Natural killer cell (primary cell): ENCODE measurements around the gene NOL4. TPM values are rescaled to one million over a fixed set of nuclear protein-coding genes. Genes with fewer than 3 reads are reported as not detected.

Source experiments
- ATAC-seq, 3 donors: fragments of 150-1000 bp in 2 of 3; fragments of 200-7000 bp in 1 of 3; cut with Tn5 transposase; 1 replicate in 1 of 3; 2 replicates in 2 of 3; pipeline ENCODE4 v1.10.0; 2021; ENCODE audit warnings: mild to moderate bottlenecking in 2 of 3, moderate library complexity in 2 of 3
- DNase-seq, 2 donors: peaks; one replicate each; pipeline versions ENCODE4 v3.0.0 to v3.0.0-alpha.2; 2013 to 2021; ENCODE audit warnings: mixed read lengths in 1 of 2
- H3K27ac ChIP-seq: one replicate; pipeline ENCODE4 v1.5.1; 2013; ENCODE audit warnings: mild to moderate bottlenecking, low read length
- H3K27me3 ChIP-seq: one replicate; pipeline ENCODE4 v1.6.1; 2013; ENCODE audit warnings: low read length; ENCODE audit not compliant: control insufficient read depth, insufficient read depth
- H3K36me3 ChIP-seq: one replicate; pipeline ENCODE4 v1.6.1; 2013; ENCODE audit warnings: low read length; ENCODE audit not compliant: control insufficient read depth, insufficient read depth
- H3K4me1 ChIP-seq: one replicate; pipeline ENCODE4 v1.6.1; 2013; ENCODE audit warnings: low read length; ENCODE audit not compliant: control insufficient read depth, insufficient read depth
- H3K4me3 ChIP-seq: one replicate; pipeline ENCODE4 v1.5.1; 2013; ENCODE audit warnings: low read length
- H3K9me3 ChIP-seq: one replicate; pipeline ENCODE4 v1.6.1; 2013; ENCODE audit warnings: low read length; ENCODE audit not compliant: control insufficient read depth, insufficient read depth
- H3K27ac Mint-ChIP-seq, 2 donors: one replicate each; pipeline ENCODE4 v1.8.0; 2022; ENCODE audit warnings: mild to moderate bottlenecking in 2 of 2, mixed read lengths in 2 of 2, moderate library complexity in 1 of 2
- H3K27me3 Mint-ChIP-seq, 2 donors: one replicate each; pipeline ENCODE4 v1.8.0; 2022; ENCODE audit warnings: low read depth in 2 of 2, mixed read lengths in 2 of 2
- H3K36me3 Mint-ChIP-seq: one replicate; pipeline ENCODE4 v1.8.0; 2022; ENCODE audit warnings: mixed read lengths
- H3K4me1 Mint-ChIP-seq, 2 donors: one replicate each; pipeline ENCODE4 v1.8.0; 2022; ENCODE audit warnings: mixed read lengths in 2 of 2
- H3K4me3 Mint-ChIP-seq: one replicate; pipeline ENCODE4 v1.8.0; 2022; ENCODE audit warnings: mild to moderate bottlenecking, moderate library complexity, mixed read lengths
- H3K9me3 Mint-ChIP-seq, 2 donors: one replicate each; pipeline ENCODE4 v1.8.0; 2022; ENCODE audit warnings: mixed read lengths in 2 of 2
- WGBS: methylation state at CpG from one replicate; pipeline ENCODE4 v1.1.7; 2013; ENCODE audit warnings: missing lambda C conversion rate; ENCODE audit not compliant: insufficient coverage; 5-methylcytosine and 5-hydroxymethylcytosine counted together
- intact Hi-C: fragments of 100-400 bp; cut with micrococcal nuclease; formaldehyde crosslinking; loops from one replicate; pipeline ENCODE4 v1.14.2; 2022
- total RNA-seq, 4 donors: library from RNA; stranded (reverse); fragments of 120-200 nt in 1 of 4; gene quantifications; one replicate each; pipeline versions ENCODE4 v1.2.3 to v1.2.4, GENCODE V29; 2013 to 2022
- TF ChIP-seq, protein P1 (sequence below): fragments of 200-600 bp; IDR thresholded peaks from one replicate; pipeline ENCODE4 v1.8.0; 2022; ENCODE audit warnings: antibody characterized with exemption

NOL4 gene
- total RNA-seq, 3 donors from 2014 or later (not counting 1 experiment from before 2014, with no cell fraction given), result not detected

DNA sequence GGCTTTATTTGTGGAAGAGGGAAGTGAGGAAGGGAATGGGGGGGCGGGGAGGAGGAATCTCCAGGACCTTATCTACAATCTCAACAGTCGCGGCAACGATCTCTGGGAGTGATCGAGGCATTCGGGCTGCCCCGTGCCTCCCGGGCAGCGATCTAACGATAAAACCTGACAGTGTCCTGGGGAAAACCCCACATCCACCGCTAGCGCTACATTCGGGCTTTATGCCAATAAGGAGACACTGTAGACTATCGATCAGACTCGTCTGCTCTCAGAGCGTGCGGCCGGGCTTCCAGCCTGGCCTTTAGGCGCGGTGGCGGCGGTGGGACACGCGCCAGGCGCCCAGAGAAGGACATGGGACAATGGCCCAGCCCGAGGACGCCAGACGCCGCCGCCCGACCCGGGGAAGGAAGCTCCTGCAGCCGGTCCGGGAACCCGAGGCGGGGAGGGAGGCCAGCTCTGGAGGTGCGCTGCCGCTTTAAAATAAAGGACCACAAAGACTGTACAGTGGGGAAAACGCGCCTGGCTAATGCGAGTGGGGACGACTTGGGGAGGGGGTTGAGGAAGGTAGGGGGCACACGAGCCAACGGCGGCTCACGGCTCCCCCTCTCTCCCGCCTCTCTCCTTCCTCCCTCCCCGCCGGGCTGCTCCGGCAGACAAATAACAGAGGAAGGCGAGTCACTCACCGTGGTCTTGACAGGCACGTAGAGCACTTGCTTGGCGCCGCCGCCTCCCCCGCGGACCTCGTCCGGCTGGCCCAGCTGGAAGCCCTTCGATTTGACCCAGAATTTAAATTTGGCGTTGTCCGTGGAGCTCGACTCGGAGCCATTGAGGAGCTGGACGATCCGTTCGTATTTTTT, 2.2 kb downstream of the NOL4 start:
- TF ChIP-seq, protein P1, sequence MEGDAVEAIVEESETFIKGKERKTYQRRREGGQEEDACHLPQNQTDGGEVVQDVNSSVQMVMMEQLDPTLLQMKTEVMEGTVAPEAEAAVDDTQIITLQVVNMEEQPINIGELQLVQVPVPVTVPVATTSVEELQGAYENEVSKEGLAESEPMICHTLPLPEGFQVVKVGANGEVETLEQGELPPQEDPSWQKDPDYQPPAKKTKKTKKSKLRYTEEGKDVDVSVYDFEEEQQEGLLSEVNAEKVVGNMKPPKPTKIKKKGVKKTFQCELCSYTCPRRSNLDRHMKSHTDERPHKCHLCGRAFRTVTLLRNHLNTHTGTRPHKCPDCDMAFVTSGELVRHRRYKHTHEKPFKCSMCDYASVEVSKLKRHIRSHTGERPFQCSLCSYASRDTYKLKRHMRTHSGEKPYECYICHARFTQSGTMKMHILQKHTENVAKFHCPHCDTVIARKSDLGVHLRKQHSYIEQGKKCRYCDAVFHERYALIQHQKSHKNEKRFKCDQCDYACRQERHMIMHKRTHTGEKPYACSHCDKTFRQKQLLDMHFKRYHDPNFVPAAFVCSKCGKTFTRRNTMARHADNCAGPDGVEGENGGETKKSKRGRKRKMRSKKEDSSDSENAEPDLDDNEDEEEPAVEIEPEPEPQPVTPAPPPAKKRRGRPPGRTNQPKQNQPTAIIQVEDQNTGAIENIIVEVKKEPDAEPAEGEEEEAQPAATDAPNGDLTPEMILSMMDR, result no peak
- Mint-ChIP-seq H3K27me3 (peaks cover 27 to 32% of the 10 kb centered on the region in 2 donors), H3K36me3 (no peaks in the 10 kb centered on the region), H3K9me3 (no peaks in the 10 kb centered on the region), H3K4me3 (no peak overlapping the region), H3K27ac (no peak overlapping the region), H3K4me1 (no peaks in the 10 kb centered on the region)
- Histone ChIP-seq H3K4me1 (no peaks in the 10 kb centered on the region), H3K36me3 (no peaks in the 10 kb centered on the region), H3K4me3 (no peak overlapping the region), H3K9me3 (peaks cover 8% of the 10 kb centered on the region), H3K27ac (no peak overlapping the region), H3K27me3 (peaks cover 23% of the 10 kb centered on the region)
- ATAC-seq, result no peak
- no peak for DNase-seq
- WGBS, result 3% methylated on average over 65 of the region's 68 CpGs
- intact Hi-C loops, result no loop called here

DNA sequence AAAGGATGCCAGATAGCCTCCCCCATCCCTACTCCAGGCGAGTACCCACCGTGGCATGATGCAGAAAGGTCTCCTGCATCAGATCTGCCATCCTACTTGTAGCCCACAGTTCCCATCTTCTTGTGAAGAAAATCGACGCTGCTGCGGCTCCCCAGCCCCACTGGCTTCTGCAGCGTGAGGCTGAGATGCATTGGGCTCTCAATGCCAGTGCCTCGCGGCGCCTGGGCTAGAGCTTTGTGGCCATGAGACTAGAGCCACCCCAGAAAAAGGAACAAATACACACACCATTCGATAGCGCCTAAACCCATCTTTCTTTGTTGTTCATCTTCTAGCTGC, 2.8 kb downstream of the NOL4 start:
- Mint-ChIP-seq H3K4me1 (no peaks in the 10 kb centered on the region), H3K27ac (no peak overlapping the region), H3K27me3 (peaks cover 27 to 32% of the 10 kb centered on the region in 2 donors), H3K36me3 (no peaks in the 10 kb centered on the region), H3K4me3 (no peak overlapping the region), H3K9me3 (no peaks in the 10 kb centered on the region)
- DNase-seq (no peak), ATAC-seq (no peak)
- no peak overlapping the region for H3K4me3 ChIP-seq
- no peaks in the 10 kb centered on the region for H3K4me1 ChIP-seq
- H3K27me3 ChIP-seq, result peaks cover 23% of the 10 kb centered on the region
- H3K27ac ChIP-seq, result no peak overlapping the region
- 5% methylated on average over 9 of the region's 11 CpGs for WGBS
- intact Hi-C loops, result no loop called here
- H3K9me3 ChIP-seq, result peaks cover 8% of the 10 kb centered on the region
- TF ChIP-seq, protein P1, result no peak
- no peaks in the 10 kb centered on the region for H3K36me3 ChIP-seq

DNA sequence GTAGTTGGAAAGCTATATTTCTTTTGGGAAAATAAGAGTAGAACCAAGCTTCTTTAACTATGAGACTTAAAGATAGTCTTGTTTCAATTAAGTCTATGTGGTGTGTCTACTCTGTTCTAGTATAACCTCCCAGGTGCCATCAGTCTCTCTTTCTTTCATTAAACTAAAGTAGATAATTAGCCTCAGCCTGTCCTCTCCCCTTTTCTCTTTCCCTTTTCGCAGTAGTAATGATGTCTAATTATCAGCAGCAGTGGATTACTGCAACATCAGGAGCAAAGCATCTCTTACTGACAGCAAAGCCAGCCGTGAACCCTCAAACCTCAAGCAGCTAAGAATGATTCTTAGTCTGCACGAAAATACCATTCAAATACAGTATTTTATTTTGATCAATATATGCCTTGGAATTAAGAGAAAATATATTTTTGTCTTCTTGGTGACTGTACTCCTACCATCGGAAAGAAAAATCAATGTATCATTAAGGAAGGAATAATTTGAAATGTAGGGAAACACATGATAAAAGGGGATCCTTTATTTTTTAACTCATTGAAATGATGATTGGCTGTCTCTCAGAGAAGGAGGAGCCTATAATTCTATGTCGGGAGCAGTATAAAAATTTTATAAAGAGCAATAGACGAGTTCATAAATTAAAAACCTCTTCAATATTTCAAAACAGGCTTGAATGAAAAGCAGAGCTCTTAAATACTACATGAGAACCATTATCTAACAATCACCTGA, 4.5 kb downstream of the NOL4 start:
- peaks cover 0 to 4% of the 10 kb centered on the region in 2 donors for H3K9me3 Mint-ChIP-seq
- H3K4me1 ChIP-seq, result no peaks in the 10 kb centered on the region
- TF ChIP-seq, protein P1, result no peak
- WGBS, result 69% methylated on average over 2 of the region's 6 CpGs
- H3K4me3 ChIP-seq, result no peak overlapping the region
- ATAC-seq, result no peak
- H3K27me3 ChIP-seq, result peaks cover 19% of the 10 kb centered on the region
- H3K36me3 Mint-ChIP-seq, result no peaks in the 10 kb centered on the region
- H3K9me3 ChIP-seq, result peaks cover 8% of the 10 kb centered on the region
- no peaks in the 10 kb centered on the region for H3K36me3 ChIP-seq
- no peak for DNase-seq
- H3K4me3 Mint-ChIP-seq, result no peak overlapping the region
- H3K27ac Mint-ChIP-seq, result no peak overlapping the region
- peaks cover 16 to 31% of the 10 kb centered on the region in 2 donors for H3K27me3 Mint-ChIP-seq
- H3K4me1 Mint-ChIP-seq, result no peaks in the 10 kb centered on the region
- no peak overlapping the region for H3K27ac ChIP-seq
- intact Hi-C loops, result no loop called here
